Stimulated activated CD8-positive, alpha-beta memory T cell treated with anti-CD3 and anti-CD28 coated beads, Interleukin-7, amount 100 ng/mL, for 24 hours (primary cell): ENCODE results near the gene TANGO6.

ENCODE experiments used
- DNase-seq: peaks from one replicate; pipeline ENCODE4 v3.0.0-alpha.2; 2020; ENCODE audit warnings: low read depth

Gene TANGO6

DNA sequence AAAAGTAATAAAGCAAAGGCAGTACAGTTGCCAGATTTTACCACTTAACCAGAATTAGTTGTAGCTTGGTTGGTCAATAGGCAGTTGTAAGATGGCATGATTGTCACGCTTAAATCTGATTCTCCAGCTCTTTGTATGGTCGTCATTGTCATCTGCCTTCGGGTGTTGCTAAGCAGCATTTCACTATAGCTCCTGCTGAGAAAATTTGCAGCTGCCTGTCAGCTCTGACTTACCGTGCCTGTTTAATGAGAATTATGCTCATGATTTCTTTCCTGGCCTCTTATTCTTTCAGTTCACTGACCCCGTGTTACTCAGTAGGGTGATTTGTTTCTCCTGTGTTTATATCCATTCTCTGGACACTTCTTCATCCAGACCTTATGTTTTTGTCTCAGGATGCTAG lies 66.7 kb downstream of the TANGO6 start:
- no peak for DNase-seq

GRCh38 chr16:68915589-68915988 lies 72.3 kb downstream of the TANGO6 start:
- no peak for DNase-seq

- no peak for DNase-seq
Measured at GRCh38 chr16:68917541-68917940, 74.2 kb downstream of the TANGO6 start.

DNA sequence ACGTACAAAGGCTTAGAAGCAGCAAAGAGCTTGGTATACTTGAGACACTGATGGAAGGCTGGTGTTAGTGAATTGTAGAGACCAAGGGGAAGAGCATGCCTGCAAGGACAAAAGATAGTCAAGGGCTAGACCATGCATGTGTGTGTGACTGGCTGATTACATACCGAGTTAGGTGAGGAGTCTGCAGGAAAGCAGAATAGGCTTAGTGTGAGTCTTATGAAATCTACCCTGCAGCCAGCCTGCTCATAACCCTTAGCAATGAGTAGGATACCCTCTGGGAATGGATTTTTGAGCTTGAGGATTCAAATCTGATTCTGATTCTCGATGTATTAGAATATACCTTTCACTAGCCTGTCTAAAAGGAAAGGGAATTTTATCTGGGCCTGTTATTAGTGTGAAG lies 77.0 kb downstream of the TANGO6 start:
- DNase-seq: no peak

GRCh38 chr16:68921637-68922036 lies 78.3 kb downstream of the TANGO6 start:
- no peak for DNase-seq

- DNase-seq: no peak
Measured at GRCh38 chr16:68923116-68923515, 79.8 kb downstream of the TANGO6 start.

GRCh38 chr16:68927018-68927417 lies 83.7 kb downstream of the TANGO6 start:
- DNase-seq: no peak

DNA sequence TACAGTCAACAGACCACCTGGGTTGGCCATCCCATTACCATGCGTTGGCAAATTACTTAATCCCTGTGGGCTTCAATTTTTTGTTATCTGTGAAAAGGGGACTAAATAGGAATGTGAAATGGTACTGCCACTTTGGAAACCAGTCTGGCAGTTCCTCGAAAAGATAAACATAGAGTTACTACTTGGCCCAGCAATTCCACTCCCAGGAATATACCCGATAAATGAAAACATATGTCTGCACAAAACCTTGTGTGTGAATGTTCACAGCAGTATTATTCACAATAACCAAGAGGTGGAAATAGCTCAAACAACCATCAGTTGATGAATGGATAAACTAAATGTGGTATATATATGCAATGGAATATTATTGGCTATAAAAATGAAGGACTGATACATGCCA lies 87.9 kb downstream of the TANGO6 start:
- no peak for DNase-seq

- DNase-seq: no peak
Measured at GRCh38 chr16:68934402-68934801, 91.1 kb downstream of the TANGO6 start.

- no peak for DNase-seq
Measured at GRCh38 chr16:68935008-68935407, 91.7 kb downstream of the TANGO6 start.

DNA sequence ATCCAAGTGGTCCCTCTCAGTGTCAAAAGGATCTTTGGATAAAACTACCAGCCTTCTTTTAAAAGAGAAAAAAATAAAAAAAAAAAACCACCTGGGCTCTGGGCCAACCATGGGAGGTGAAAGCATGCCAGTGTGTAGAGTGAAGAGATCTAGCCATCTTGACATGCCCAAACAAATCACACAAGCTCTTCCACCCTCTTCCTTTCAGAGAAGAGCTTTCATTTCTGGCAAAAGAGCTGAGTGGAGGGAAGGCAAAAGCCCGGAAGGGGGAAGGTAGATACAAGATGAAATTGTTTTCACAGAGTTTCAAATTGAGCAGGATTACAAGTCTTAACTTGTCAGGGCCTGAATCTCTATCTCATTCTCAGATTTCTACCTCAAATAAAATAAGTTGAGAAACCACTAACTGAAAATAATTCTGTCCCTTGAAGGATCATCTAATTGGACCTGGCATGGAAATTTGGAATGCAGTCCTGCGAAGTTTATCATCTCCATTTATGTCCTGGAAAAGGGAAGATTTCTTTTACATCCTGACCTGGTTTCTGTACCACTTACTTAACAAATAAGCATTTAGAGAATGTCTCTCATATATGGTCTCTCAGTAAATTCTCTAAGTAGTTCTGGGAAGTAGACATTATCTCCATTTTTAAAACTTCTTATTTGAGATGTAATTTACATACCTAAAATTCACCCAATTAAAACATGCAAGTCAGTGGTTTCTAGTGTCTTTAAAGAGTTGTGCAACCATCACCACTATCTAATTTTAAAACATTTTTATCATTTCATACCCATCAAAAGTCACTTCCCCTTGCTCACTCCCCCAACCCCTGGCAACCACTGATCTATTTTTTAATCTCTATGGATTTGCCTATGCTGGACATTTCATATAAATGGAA lies 93.7 kb downstream of the TANGO6 start:
- DNase-seq: no peak

DNA sequence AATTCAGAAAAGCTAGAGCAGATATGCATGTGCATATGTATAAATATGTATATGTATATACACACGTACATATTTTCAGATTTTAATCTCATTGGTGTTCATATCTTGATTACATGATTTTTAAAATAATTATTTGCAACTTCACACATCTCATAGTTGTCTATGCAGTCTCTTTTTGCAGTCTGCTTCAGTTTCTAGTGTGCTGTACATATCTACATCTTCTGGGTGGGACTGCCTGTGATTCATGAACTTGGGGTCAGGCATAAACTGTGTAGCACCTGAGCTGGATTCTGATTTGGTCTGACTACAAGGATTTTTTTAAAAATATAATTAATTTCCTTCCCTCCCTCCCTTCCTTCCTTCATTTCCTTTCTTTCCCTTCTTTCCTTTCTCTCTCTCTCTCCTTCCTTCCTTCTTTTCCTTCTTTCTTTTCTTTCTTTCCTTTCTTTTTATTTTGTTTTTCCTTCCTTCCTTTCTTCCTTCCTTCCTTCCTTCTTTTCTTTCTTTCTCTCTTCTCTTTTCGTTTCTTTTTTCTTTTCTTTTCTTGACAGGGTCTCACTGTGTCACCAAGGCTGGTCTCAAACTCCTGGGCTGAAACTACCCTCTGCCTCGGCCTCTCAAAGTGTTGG lies 96.5 kb downstream of the TANGO6 start:
- no peak for DNase-seq

DNA sequence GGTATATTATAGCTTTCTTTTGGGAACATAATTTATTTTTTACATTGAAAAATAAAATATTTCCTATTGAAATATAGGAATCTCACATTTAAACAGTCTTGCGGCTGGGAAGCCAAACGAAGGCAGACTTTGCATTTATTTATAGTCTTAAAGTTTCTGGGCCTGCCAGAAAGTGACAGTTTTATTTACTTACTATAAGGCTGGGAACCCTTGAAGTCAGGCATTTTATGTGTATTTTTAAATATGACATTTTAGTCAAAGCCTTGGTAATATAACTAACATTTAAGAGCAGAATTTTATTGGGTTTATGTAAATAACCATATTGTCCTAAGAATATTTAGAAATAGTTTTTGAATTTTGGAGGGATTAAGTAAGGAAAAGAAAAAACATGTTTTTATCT lies 97.5 kb downstream of the TANGO6 start:
- DNase-seq: no peak

GRCh38 chr16:68943961-68944360 lies 100.6 kb downstream of the TANGO6 start:
- no peak for DNase-seq

GRCh38 chr16:68948230-68948910 lies 105.0 kb downstream of the TANGO6 start:
- no peak for DNase-seq

DNA sequence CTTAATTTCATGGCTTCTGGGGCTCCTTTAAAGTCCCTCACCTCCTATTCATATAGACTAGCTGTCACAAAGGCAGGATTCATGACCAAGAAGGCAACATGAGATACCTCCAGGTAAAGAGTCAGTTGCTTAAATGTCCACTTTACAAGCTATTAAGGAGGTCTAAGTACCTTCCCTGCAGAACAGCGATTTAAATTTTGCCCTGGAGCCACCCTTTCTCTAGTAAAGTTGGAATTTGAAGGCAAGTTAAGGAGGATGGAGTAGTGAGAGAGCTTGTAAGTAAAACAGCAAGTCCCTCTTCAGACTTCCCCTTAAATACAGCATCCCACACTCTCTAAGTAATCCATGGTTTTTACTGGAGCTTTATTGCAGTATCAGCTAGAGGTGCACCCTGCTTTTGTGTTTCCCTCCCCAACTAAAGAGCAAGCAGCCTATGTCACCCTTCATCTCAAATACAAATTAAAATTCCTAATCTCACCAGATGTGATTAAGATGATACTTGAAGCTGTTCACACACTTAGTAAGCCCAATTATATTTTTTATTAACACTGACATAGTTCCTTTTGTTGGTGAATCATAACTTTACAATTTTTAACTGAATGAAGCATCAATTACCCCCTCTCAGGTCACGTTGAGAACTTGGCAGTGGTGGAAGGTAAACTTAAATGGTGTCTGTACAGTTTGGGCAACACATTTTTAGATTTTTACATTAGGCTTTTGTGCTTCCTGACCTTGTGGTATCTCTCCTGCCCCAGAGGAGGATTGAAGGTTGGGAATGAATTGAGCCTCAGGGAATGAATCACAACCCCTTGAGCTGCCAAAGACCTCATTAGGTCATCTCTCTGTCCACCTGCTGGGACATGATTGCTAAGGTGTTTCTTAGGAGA lies 108.9 kb downstream of the TANGO6 start:
- no peak for DNase-seq

DNA sequence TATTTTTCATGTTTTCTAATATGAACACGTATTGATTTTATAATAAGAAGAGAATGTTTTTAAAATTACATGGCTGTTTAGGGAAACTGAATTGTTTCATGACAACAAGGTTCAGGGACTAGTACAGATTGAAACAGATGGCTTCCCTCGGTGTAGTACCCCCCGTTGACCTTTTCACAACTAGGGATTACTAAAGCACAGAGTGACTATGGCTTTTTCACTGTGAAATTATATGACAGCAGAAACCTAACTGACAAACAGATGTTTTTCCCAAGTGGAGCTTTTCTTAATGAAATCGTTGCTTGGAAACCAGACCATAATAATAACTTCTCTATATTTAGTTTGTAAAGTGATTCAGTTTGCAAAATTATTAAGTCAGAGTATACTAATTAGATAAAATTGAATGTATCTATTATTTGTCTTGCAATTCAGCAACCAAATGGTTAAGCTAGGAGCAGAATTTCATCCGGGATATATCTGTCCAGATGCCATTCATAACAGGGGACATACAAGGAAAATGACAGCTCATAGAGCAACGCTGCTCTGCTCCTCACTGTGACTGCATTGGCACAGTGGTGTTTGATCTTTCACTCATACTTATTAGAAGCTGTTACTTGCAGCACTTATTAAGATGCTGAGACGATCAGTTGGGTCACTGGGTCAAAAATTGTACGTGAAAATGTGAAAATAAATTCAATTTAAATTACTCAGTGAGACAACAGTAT lies 111.7 kb downstream of the TANGO6 start:
- no peak for DNase-seq

GRCh38 chr16:68960910-68961309 lies 117.6 kb downstream of the TANGO6 start:
- DNase-seq: no peak

- DNase-seq: no peak
Measured at GRCh38 chr16:68961778-68962402, 118.6 kb downstream of the TANGO6 start.

DNA sequence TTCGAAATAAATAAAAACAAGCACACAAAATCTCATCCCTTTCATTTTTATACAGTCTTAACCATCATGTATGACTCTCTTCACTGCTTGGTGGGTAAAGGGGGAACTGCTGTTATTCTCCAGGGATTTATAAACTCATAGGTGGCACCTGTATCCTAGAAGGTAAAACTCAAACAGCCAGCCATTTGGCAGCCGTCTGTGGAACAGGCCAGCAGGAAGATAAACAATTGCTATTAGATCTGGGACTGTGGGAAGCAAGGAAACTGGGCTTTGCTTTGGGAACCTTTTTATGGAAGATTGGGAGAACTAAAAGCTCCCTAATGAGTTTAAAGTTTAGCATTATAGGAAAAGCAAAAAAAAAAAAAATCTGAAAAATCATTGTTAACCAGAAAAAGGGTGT lies 126.0 kb downstream of the TANGO6 start:
- no peak for DNase-seq

DNA sequence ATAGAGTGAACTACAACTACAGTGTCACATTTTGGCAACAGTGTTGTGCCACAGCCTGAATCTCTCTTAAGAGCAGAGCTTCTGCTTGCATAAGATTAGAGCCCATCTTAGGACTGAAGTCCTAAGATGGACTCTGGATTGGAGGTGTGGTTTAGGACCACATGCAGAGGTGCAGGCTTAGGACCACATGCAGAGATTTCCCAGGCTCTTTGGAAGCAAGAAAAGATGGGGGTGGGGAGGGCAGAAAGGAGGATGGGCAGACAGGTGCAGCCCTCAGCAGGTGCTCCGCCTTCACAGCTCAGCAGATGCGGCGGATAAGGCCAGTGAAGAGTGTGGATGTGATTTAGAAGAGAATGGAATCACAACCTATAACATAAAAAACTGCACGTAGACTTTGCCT lies 128.7 kb downstream of the TANGO6 start:
- DNase-seq: no peak
